ENCODE data around the gene HUNK. TPM values are rescaled to one million over a fixed set of nuclear protein-coding genes. Genes with fewer than 3 reads are reported as not detected.

Gene HUNK
- total and polyA plus RNA-seq, 2 of the 8 experiments (the other 6 are each of a cell fraction or from before 2014, with no cell fraction given), result 1.9 to 10.2 TPM

DNA sequence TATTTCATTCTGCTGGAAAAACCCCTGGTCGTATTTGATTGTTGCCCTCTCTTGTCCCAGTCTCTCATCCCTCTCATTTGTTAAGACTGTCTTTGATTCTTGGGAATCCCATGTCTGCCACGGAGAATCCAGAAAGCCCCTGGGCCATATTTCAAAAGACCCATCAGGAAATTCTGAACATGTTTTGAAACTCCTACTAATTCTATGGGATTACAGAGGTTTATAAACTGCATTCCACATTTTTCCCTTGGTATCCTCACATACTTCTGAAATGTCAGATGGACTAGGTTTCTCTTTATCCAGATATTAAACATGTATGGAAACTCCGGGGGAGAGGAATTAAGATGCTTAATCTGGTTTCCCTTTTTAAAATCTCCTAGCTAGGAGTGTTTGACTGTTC lies 80.0 kb downstream of the HUNK start (continued):
- TF ChIP-seq RXRA (IDR thresholded peaks at IDR 0.05; ENCODE audit: insufficient read depth, low read depth, low read length) (no peak), JUND (IDR thresholded peaks at IDR 0.05; ENCODE audit: low read length) (no peak), TAF7 (optimal IDR thresholded peaks at IDR 0.05; ENCODE audit: borderline replicate concordance, low read depth, low read length) (no peak), SP2 (IDR thresholded peaks at IDR 0.05; ENCODE audit: low read length) (no peak)
- TF ChIP-seq, protein P1, sequence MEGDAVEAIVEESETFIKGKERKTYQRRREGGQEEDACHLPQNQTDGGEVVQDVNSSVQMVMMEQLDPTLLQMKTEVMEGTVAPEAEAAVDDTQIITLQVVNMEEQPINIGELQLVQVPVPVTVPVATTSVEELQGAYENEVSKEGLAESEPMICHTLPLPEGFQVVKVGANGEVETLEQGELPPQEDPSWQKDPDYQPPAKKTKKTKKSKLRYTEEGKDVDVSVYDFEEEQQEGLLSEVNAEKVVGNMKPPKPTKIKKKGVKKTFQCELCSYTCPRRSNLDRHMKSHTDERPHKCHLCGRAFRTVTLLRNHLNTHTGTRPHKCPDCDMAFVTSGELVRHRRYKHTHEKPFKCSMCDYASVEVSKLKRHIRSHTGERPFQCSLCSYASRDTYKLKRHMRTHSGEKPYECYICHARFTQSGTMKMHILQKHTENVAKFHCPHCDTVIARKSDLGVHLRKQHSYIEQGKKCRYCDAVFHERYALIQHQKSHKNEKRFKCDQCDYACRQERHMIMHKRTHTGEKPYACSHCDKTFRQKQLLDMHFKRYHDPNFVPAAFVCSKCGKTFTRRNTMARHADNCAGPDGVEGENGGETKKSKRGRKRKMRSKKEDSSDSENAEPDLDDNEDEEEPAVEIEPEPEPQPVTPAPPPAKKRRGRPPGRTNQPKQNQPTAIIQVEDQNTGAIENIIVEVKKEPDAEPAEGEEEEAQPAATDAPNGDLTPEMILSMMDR (IDR thresholded peaks at IDR 0.05; ENCODE audit: control extremely low read depth in 1 of 3, insufficient read depth in 1 of 3, low read depth in 1 of 3, low read length in 3 of 3), result no peak
